Breast epithelium (tissue), 4 donors: ENCODE data around the gene SAPCD2. TPM values are rescaled to one million over a fixed set of nuclear protein-coding genes. Genes with fewer than 3 reads are reported as not detected.

Experiments used
- DNase-seq, 2 donors: peaks; one replicate each; pipeline ENCODE4 v3.0.0-alpha.2; 2019; ENCODE audit warnings: low spot score in 2 of 2
- H3K27ac ChIP-seq, 2 donors: fragments of 200-600 bp; sonication (generic) in 1 of 2; one replicate each; pipeline ENCODE4 v1.5.1; 2016 to 2019; ENCODE audit warnings: mild to moderate bottlenecking in 1 of 2
- H3K27me3 ChIP-seq, 2 donors: fragments of 200-600 bp; sonication (generic) in 1 of 2; one replicate each; pipeline versions ENCODE4 v1.5.1 to v1.6.0; 2017 to 2019; ENCODE audit warnings: control low read depth in 1 of 2, mild to moderate bottlenecking in 1 of 2
- H3K36me3 ChIP-seq: fragments of 200-600 bp; one replicate; pipeline ENCODE4 v1.5.1; 2019
- H3K4me1 ChIP-seq, 2 donors: fragments of 200-600 bp; sonication (generic); one replicate each; pipeline ENCODE4 v1.5.1; 2016 to 2019; ENCODE audit warnings: control low read depth in 1 of 2
- H3K4me3 ChIP-seq, 3 donors: fragments of 200-600 bp; sonication (generic); 1 replicate in 2 of 3; 2 replicates in 1 of 3; pipeline ENCODE4 v1.5.1; 2016 to 2019; ENCODE audit warnings: mild to moderate bottlenecking in 3 of 3, moderate library complexity in 2 of 3
- H3K9me3 ChIP-seq, 2 donors: fragments of 200-600 bp; sonication (generic) in 1 of 2; one replicate each; pipeline ENCODE4 v1.5.1; 2016 to 2019; ENCODE audit warnings: control low read depth in 1 of 2
- POLR2A ChIP-seq: fragments of 450-650 bp; IDR thresholded peaks from one replicate; pipeline ENCODE4 v1.6.1; 2016; ENCODE audit warnings: antibody characterized with exemption, mild to moderate bottlenecking, moderate library complexity
- POLR2AphosphoS5 ChIP-seq, 3 donors: sonication (generic); formaldehyde crosslinking; IDR thresholded peaks; one replicate each; pipeline ENCODE4 v1.6.1; 2017; ENCODE audit warnings: antibody characterized with exemption in 3 of 3
- intact Hi-C: fragments of 100-400 bp; cut with DNase I; formaldehyde crosslinking; loops from one replicate; pipeline ENCODE4 v1.15.1; 2023; ENCODE audit warnings: low total_unique reads
- total RNA-seq, 3 donors: library from RNA; depleted of rRNA; stranded (reverse); fragments of >200 nt; gene quantifications; one replicate each; pipeline ENCODE4 v1.1.0, GENCODE V29; 2016
- TF ChIP-seq, protein P1 (sequence below), 3 donors: fragments of 450-650 bp; IDR thresholded peaks; one replicate each; pipeline ENCODE4 v1.5.1; 2016 to 2017; ENCODE audit warnings: antibody characterized with exemption in 3 of 3, mild to moderate bottlenecking in 3 of 3, moderate library complexity in 3 of 3

Gene SAPCD2
- total RNA-seq, 3 donors from 2014 or later, result 0.96 to 2.9 (median 2.8) TPM

GRCh38 chr9:137039611-137040366 lies 30.6 kb downstream of the SAPCD2 start:
- Histone ChIP-seq H3K4me3 (no peak overlapping the region), H3K27me3 (no peaks in the 10 kb centered on the region), H3K9me3 (no peaks in the 10 kb centered on the region), H3K36me3 (no peaks in the 10 kb centered on the region), H3K27ac (no peak overlapping the region), H3K4me1 (peaks cover 3 to 9% of the 10 kb centered on the region in 2 donors)
- TF ChIP-seq POLR2A (no peak), POLR2AphosphoS5 (IDR thresholded peaks at IDR 0.05) (no peak)
- TF ChIP-seq, protein P1, sequence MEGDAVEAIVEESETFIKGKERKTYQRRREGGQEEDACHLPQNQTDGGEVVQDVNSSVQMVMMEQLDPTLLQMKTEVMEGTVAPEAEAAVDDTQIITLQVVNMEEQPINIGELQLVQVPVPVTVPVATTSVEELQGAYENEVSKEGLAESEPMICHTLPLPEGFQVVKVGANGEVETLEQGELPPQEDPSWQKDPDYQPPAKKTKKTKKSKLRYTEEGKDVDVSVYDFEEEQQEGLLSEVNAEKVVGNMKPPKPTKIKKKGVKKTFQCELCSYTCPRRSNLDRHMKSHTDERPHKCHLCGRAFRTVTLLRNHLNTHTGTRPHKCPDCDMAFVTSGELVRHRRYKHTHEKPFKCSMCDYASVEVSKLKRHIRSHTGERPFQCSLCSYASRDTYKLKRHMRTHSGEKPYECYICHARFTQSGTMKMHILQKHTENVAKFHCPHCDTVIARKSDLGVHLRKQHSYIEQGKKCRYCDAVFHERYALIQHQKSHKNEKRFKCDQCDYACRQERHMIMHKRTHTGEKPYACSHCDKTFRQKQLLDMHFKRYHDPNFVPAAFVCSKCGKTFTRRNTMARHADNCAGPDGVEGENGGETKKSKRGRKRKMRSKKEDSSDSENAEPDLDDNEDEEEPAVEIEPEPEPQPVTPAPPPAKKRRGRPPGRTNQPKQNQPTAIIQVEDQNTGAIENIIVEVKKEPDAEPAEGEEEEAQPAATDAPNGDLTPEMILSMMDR (IDR thresholded peaks at IDR 0.05), result no peak
- intact Hi-C loops, result no loop called here
- no peak for DNase-seq

- Histone ChIP-seq H3K4me3 (no peak overlapping the region), H3K27me3 (no peaks in the 10 kb centered on the region), H3K36me3 (no peaks in the 10 kb centered on the region), H3K9me3 (no peaks in the 10 kb centered on the region), H3K27ac (no peak overlapping the region), H3K4me1 (peaks cover 7 to 9% of the 10 kb centered on the region in 2 donors)
- intact Hi-C loops, result no loop called here
- DNase-seq, result no peak
- no peak for TF ChIP-seq POLR2AphosphoS5 (IDR thresholded peaks at IDR 0.05)
- TF ChIP-seq POLR2A, result no peak
- TF ChIP-seq, protein P1 (IDR thresholded peaks at IDR 0.05), result no peak
Measured at GRCh38 chr9:137038916-137039315, 31.4 kb downstream of the SAPCD2 start.

GRCh38 chr9:137037483-137037882 lies 32.9 kb downstream of the SAPCD2 start:
- TF ChIP-seq, protein P1 (IDR thresholded peaks at IDR 0.05), result no peak
- TF ChIP-seq POLR2AphosphoS5 (IDR thresholded peaks at IDR 0.05) (no peak), POLR2A (no peak)
- Histone ChIP-seq H3K4me3 (no peak overlapping the region), H3K36me3 (no peaks in the 10 kb centered on the region), H3K9me3 (no peaks in the 10 kb centered on the region), H3K27me3 (no peaks in the 10 kb centered on the region), H3K4me1 (peaks cover 7 to 9% of the 10 kb centered on the region in 2 donors), H3K27ac (no peak overlapping the region)
- intact Hi-C loops, result no loop called here
- no peak for DNase-seq

- intact Hi-C loops, result no loop called here
- Histone ChIP-seq H3K4me3 (no peak overlapping the region), H3K36me3 (no peaks in the 10 kb centered on the region), H3K27me3 (no peaks in the 10 kb centered on the region), H3K27ac (no peak overlapping the region), H3K4me1 (peaks cover 7 to 9% of the 10 kb centered on the region in 2 donors), H3K9me3 (no peaks in the 10 kb centered on the region)
- no peak for DNase-seq
- TF ChIP-seq, protein P1 (IDR thresholded peaks at IDR 0.05), result no peak
- TF ChIP-seq POLR2A (no peak), POLR2AphosphoS5 (IDR thresholded peaks at IDR 0.05) (no peak)
Measured at GRCh38 chr9:137037035-137037434, 33.3 kb downstream of the SAPCD2 start.

DNA sequence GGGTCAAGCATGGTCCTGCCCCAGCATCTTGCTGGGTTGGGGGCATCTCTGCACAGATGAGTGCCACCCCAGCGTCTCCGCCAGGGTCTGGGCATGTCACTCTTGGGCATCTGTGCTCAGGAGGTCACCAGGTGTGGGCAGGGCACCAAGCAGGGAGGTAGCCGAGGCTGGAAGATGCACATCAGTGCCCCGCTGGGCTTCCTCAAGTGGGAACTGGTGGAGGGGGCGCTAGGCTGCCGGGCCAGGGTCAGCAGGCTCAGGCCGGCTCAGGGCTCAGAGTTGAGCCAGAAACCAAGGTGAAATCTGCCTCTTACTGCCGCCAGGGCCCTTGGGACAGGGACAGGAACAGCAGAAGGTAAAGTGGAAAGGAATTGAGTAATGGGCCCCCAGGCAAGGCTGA lies 34.4 kb downstream of the SAPCD2 start:
- Histone ChIP-seq H3K27me3 (no peaks in the 10 kb centered on the region), H3K4me3 (no peak overlapping the region), H3K9me3 (no peaks in the 10 kb centered on the region), H3K36me3 (no peaks in the 10 kb centered on the region), H3K27ac (no peak overlapping the region), H3K4me1 (peaks cover 7 to 9% of the 10 kb centered on the region in 2 donors)
- TF ChIP-seq, protein P1 (IDR thresholded peaks at IDR 0.05), result no peak
- no peak for TF ChIP-seq POLR2A
- no peak for TF ChIP-seq POLR2AphosphoS5 (IDR thresholded peaks at IDR 0.05)
- intact Hi-C loops, result no loop called here
- no peak for DNase-seq
